GM12874 (cell line): ENCODE results near the gene TAF8.

Experiments used
- TF ChIP-seq, protein P1 (sequence below): IDR thresholded peaks from 2 replicates; pipeline ENCODE4 v1.5.1; 2011; ENCODE audit warnings: low read depth, mild to moderate bottlenecking, control low read depth, low read length, moderate library complexity; ENCODE audit not compliant: insufficient read depth

Gene TAF8

GRCh38 chr6:42112351-42112750 lies 62.0 kb downstream of the TAF8 start:
- TF ChIP-seq, protein P1, sequence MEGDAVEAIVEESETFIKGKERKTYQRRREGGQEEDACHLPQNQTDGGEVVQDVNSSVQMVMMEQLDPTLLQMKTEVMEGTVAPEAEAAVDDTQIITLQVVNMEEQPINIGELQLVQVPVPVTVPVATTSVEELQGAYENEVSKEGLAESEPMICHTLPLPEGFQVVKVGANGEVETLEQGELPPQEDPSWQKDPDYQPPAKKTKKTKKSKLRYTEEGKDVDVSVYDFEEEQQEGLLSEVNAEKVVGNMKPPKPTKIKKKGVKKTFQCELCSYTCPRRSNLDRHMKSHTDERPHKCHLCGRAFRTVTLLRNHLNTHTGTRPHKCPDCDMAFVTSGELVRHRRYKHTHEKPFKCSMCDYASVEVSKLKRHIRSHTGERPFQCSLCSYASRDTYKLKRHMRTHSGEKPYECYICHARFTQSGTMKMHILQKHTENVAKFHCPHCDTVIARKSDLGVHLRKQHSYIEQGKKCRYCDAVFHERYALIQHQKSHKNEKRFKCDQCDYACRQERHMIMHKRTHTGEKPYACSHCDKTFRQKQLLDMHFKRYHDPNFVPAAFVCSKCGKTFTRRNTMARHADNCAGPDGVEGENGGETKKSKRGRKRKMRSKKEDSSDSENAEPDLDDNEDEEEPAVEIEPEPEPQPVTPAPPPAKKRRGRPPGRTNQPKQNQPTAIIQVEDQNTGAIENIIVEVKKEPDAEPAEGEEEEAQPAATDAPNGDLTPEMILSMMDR, result no peak

GRCh38 chr6:42113936-42114636 lies 63.8 kb downstream of the TAF8 start:
- TF ChIP-seq, protein P1, result no peak

DNA sequence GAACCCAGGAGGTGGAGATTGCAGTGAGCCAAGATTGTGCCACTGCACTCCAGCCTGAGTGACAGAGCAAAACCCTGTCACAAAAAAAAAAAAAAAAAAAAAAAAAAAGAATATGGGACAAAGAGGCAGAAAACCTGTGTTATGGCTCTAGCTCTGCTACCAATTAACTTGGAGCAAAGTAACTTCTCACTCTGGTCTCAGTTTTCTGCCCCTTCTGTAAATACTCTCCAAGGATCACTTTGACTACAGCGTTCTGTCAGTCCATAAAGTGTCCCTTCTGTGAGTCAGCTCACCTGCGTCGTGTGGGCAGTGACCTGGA lies 67.5 kb downstream of the TAF8 start:
- TF ChIP-seq, protein P1, result no peak

- TF ChIP-seq, protein P1, result no peak
These were observed 68.1 kb downstream of the TAF8 start for GRCh38 chr6:42118162-42119001.

DNA sequence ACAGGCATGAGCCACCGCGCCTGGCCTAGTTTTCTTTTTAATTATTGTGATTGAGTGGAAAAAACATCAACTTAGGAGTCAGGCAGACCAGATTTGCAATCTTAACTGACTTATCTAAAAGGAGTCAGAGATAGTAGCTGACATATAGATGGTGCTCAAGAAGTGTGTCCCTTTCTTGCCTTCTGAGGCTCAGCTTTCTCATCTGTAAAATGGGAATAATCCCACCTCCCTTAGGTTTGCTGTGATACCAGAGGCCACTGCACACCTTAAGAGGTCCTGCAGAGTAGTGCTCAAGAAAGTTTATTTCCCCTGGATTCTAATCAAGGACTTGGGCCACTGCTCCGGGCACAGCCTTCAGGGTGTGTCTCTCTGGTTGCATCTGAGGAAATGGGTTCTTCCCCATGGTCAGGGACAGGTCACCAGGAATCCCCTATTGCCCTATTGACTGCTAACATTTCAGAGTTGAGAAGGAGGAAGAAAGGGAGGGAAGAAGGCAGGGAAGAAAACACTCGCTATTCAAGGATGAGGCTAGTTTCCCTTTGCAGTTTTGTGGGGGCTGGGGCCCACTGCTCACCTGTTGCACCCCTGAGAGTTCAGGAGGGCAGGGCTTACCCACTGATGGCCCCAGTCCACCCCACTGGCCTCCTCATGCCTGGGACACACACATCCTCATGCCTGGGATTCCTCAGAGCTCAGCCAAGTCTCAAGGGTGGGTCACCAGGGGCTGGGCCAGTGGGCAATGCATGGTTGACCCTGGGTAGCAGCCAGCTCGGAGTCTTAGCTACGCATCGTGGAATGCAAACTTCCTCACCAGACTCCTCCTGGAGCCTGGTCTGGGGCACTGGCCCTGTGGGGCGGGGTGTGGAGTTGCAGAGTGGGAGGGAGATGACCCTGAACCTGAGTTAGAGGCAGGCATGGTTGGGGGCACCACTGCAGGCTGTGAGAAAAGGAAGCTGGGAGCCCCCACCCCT lies 70.9 kb downstream of the TAF8 start:
- TF ChIP-seq, protein P1, result no peak

GRCh38 chr6:42123379-42124103 lies 73.2 kb downstream of the TAF8 start:
- TF ChIP-seq, protein P1, result no peak
